Stimulated activated CD4-positive, alpha-beta T cell treated with anti-CD3 and anti-CD28 coated beads, Interleukin-2, amount 100 ng/mL, for 24 hours (primary cell): ENCODE data around the gene CNST.
A peak's percentile ranks its signal among the peaks of the same experiment; 100 is the strongest.

Experiments
- DNase-seq, 2 donors: peaks; one replicate each; pipeline ENCODE4 v3.0.0-alpha.2; 2020

Gene CNST, protein sequence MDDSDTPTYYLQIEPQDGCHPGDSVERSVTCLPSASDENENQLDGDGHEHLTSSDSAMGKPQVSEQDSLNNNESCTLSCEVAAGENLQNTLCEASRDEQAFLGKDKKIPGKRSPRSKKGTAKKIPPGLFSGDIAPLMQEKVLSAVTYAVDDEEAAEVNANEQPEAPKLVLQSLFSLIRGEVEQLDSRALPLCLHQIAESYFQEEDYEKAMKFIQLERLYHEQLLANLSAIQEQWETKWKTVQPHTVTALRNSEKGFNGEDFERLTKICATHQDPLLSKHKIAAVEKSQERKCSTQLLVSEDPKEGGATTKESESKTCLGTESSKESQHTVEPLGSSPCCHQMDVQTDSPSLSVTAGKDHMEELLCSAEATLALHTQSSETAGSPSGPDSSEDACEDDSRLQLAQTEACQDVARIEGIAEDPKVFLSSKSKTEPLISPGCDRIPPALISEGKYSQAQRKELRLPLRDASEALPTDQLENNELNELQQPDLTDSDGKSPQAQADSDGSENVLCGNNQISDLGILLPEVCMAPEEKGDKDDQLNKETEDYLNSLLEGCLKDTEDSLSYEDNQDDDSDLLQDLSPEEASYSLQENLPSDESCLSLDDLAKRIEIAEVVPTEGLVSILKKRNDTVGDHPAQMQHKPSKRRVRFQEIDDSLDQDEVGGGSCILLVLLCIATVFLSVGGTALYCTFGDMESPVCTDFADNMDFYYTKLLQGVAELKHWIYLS

GRCh38 chr1:246566128-246566812 is at the start of gene CNST, which contains the start of gene TFB2M:
CNST (plus strand) TSS chr1:246566456; CDS start chr1:246591563, 25,107 bp downstream.
TFB2M (minus strand) TSS chr1:246566261; CDS start chr1:246566138, 123 bp downstream.
- DNase-seq = peak; percentile 94 to 95

GRCh38 chr1:246517391-246517790 is 48.9 kb upstream of the CNST start:
- no peak for DNase-seq

DNA sequence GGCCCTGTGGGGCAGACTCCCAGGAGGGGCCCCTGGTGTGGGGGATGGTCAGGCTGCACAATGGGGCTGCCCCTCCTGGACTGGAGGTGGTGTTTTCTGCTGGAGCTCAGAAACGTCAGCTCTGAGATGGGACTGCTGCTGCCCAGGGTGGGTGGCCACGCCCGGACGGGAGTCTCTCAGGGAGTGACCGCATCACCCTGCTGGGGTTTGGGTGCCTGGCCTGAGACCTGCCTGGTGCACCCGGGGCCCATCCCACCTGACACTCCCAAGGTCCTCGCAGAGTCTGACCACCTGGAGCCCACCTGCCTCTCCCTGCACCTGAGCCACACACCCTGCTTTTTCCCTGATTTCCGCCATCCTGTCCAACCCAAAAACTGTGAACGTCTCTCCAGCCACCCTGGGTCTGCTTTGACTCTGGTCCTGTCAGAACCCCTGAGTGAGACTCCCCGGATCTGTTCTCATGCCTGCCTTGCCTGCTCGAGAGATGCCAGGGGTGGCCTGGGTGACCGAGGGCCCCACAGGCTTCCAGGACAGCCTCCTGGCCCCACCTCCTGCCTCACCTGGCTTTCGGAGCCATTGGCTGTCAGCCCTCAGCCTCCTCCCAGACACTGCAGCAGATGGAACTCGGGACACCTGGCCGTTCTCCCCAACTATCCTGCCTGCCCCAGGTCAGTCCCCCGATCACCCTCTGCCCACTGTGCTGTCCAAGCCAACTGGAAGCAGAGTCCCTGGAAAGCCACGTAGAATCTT is 47.6 kb upstream of the CNST start:
- no peak for DNase-seq

DNA sequence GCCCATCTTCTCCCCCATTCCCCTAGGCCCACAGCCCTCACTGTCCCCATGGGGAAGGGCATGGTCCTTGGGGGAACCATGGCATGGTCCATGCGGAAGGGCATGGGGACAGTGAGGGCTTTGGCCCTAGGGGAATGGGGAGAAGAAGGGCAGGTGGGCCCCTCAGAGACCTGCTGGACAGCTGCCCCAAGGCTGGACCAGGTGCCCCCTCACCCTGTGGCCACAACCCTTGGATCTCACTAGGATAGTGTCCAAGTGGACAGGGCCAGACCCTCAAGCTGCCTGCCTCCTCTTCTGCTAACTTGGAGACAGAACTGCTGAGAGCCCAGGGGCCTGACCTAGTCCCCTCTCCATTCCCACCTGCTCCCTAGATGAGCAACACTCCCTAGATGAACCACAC is 46.7 kb upstream of the CNST start:
- DNase-seq = no peak

DNA sequence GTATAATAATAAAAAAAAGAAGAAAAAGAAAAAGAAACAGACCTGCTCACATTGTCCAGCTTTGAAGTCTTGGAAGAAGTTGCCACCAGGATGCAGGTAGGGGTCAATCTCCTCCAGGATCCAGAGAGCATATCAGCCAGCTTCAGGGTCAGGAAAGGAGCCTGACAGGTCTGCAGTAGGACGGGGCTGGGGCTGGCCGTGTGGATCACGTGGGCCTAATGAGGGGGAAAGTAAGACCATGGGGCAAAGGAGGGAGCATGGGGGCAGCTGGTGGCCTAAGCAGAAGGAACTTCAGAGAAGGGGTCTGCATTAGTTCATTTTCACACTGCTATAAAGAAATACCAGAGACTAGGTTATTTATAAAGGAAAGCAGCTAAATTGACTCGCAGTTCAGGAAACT is 39.9 kb upstream of the CNST start:
- DNase-seq = no peak

GRCh38 chr1:246526915-246527314 is 39.3 kb upstream of the CNST start:
- DNase-seq = no peak

- no peak for DNase-seq
Observed at GRCh38 chr1:246527402-246528088, 38.7 kb upstream of the CNST start.

- DNase-seq = no peak
Observed at GRCh38 chr1:246528933-246529731, 37.1 kb upstream of the CNST start.

DNA sequence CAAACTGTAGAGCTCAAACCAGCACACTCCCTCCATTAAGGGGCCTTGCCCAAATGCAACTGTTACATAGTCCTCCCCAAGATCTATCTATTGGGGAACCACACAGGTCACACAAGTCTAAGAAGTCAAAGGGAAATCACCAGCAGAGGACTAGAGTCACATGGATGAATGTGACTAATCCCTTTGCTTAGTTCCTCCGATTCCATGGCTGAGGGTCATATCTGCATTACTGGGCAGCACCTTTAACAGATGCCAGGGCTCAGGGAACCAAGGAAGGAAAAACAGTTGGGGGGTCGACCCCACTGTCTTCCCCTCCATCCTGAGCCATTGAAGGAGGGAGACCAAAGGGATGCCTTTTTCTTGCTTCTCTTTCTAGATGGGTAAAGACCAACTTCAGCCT is 35.8 kb upstream of the CNST start:
- DNase-seq = no peak

- no peak for DNase-seq
Observed at GRCh38 chr1:246532519-246532918, 33.7 kb upstream of the CNST start.

GRCh38 chr1:246533371-246533905 is 32.8 kb upstream of the CNST start:
- DNase-seq = no peak

GRCh38 chr1:246534114-246534513 is 32.1 kb upstream of the CNST start:
- no peak for DNase-seq

DNA sequence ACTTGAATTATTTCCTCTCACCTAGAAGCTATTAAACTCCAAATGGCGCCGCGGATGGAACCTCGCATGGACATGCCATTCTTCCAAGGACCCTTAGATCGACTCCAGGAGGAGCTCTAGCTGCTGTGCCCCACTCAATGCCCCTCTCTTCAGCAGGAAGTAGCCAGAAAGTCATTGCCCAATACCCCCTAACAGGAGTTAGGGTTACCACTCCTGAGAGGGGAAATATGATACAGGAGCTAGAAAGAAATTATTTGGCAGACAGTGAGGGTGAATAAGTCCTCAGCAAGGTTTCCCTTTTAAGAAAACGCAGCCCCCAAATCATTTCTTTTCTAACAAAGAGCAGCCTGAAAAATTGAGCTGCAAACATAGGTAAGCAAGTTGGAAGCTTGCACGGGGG is 28.8 kb upstream of the CNST start:
- no peak for DNase-seq

DNA sequence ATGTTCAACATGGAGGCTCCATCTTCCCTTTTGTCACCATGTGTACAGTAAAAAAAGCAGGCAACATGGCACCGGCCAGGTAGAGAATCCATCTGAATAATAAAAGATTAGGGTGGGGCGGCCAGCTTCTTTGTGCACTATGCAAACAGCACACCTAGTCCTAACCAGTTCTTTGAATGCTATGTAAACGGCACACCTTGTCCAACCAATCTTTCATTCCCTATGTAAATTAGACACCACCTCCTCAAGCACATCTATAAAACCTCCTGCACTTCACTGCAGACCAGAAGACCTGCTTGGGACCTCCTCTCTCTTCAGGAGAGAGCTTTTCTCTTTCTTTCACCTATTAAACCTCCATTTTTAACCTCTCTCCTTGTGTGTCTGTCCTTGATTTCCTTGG is 28.4 kb upstream of the CNST start:
- DNase-seq = no peak

DNA sequence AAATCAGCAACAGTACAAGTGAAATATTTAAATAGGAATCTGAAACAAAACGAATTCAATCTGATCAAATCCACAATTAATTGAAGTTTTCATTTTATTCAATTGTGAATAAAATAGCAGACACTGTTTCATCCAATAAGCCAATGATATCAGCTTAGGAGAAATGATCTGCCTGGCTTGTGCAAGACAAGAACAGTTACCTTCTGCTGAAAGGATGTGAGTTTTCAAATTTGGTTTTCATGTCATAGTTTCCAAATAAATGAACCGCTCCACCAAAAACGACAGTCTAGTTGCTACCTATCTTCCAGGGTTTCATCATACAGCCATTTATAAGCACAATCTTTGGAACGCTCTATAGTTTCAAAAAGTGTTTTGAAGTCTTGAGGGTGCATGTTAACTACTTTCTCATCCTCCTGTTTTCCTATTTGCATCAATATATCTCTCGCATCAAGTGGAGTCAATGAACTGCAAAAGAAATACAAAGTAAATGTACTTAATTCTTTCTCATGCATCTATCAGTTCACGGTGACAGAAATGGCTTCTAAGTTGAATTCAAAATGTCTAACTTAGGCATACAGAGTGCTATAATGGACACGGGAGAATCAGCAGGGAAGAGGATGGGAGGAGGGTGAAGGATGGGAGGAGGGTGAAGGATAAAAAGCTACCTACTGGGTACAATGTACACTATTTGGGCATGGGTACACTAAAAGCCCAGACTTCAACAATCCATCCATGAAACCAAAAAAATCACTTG is 25.3 kb upstream of the CNST start:
- no peak for DNase-seq

DNA sequence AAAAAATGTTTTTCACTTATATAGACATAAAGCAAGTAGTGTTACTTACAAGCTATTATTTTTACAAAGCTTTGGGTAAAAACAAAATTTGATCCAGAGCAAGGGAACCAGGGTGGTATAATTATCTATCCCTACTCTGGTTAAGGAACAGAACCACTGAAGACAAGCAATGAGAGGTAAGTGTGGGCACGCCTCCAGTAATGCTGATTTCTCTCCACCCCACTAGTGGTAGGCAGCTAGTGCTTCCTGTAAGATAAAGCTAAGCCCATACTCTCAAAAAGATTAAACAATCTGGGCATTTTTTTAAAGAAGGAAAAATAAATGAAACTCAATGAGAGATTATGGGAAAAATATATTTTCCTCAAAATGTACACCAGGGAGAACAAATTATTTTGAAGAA is 22.3 kb upstream of the CNST start:
- no peak for DNase-seq

DNA sequence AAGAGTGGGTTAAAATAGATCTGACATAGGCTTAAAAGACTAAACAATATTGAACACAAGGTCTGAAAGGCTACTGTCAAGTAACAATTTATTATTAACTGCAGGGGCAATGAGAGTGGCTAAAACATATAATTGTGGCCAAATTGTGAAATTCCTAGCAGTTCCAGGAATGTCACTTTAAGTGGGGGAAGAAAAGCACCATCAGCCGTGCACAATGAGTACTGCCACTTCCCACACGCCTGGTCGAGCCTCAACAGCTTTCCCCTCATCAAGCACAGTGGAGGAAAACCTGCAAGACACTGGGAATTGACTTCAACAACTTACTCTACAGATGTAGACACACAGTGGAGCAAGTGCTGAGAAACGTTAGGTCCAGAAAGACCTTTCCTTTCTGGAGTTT is 16.6 kb upstream of the CNST start:
- no peak for DNase-seq

- no peak for DNase-seq
Observed at GRCh38 chr1:246550402-246550801, 15.9 kb upstream of the CNST start.

GRCh38 chr1:246552110-246552509 is 14.1 kb upstream of the CNST start:
- DNase-seq = no peak

GRCh38 chr1:246554201-246554600 is 12.1 kb upstream of the CNST start:
- DNase-seq = no peak
